ENCODE results near the gene FTH1.
"Not testable (repeated sequence)": the region's sequence is repeated elsewhere in the genome, so short reads cannot be mapped to it uniquely, and the experiment has no call there.

FTH1 gene

DNA sequence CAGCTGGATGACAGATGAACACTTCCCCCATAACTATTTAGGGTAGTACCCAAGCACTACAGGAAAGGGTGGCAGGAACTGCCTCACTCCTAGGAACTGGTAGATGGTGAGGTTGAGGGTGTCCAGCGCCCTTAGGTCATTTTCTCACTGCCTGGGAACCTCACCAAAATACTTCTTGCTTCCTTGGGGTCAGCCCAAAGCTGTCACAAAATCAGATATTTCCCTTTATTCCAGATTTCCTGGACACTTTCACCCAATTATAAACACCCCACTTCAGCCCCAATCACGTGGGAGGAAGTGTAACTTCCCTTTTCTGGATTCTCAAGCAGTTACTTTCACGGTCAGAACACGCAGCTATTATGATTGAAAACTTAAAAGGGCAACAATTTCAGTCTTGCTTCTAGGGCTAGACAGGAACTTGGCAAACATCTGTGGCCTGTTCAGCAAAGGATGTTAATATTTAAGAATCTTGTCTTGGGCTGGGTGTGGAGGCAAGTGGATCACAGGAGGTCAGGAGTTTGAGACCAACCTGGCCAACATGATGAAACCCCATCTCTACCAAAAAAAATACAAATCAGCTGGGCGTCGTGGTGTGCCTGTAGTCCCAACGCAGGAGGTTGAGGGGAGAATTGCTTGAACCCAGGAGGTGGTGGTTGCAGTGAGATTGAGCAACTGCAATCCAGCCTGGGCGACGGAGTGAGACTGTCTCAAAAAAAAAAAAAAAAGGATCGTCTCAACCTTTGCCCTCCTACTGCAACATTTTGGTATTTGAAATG is 4.0 kb downstream of the FTH1 start:
- no peak for DNase-seq

GRCh38 chr11:61963016-61963281 is 4.5 kb downstream of the FTH1 start:
- DNase-seq = no peak

DNA sequence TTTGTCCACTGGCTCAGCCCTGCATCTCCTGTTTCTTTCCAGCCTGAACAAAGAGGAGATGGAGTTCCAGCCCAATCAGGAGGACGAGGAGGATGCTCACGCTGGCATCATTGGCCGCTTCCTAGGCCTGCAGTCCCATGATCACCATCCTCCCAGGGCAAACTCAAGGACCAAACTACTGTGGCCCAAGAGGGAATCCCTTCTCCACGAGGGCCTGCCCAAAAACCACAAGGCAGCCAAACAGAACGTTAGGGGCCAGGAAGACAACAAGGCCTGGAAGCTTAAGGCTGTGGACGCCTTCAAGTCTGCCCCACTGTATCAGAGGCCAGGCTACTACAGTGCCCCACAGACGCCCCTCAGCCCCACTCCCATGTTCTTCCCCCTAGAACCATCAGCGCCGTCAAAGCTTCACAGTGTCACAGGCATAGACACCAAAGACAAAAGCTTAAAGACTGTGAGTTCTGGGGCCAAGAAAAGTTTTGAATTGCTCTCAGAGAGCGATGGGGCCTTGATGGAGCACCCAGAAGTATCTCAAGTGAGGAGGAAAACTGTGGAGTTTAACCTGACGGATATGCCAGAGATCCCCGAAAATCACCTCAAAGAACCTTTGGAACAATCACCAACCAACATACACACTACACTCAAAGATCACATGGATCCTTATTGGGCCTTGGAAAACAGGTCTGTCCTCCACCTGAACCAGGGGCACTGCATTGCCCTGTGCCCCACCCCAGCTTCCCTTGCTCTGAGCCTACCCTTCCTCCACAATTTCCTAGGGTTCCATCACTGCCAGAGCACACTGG is 5.0 kb downstream of the FTH1 start:
- DNase-seq = no peak

DNA sequence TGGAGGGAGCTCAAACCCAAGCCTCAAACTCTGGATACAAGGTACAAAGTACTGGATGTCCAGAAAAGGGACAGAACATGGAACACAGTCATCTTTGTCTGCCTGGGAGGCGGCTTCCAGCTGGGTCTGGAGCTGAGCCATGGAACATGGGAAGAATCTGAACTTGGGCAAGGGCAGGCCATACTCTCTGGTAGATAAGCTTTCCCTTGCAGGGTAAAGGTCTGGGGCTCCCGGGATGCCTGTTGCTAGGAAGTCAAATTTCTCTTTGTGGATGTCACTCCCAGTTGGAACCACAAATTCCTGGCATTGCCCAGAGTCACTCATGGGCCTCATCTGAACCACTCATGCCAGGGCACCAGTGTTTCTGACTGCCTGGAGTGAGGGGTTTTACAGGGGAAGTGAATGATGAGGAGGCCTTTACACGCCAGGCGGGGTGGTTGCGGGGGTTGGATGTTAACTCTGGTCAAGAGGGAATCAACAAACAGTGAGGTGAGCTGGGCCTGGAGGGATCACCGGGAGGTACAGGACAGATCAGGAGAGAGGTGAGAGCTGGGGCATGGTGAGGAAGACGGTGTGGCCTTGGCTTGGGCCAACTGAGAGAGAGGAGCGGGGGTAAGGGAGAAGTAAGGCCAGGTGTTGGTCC is 5.7 kb downstream of the FTH1 start:
- no peak for DNase-seq

- no peak for DNase-seq
Measured at GRCh38 chr11:61960532-61960931, 6.9 kb downstream of the FTH1 start.

GRCh38 chr11:61959678-61960077 is 7.8 kb downstream of the FTH1 start:
- DNase-seq = no peak

GRCh38 chr11:61959114-61959513 is 8.3 kb downstream of the FTH1 start:
- DNase-seq = no peak

- no peak for DNase-seq
Measured at GRCh38 chr11:61958590-61958989, 8.8 kb downstream of the FTH1 start.

DNA sequence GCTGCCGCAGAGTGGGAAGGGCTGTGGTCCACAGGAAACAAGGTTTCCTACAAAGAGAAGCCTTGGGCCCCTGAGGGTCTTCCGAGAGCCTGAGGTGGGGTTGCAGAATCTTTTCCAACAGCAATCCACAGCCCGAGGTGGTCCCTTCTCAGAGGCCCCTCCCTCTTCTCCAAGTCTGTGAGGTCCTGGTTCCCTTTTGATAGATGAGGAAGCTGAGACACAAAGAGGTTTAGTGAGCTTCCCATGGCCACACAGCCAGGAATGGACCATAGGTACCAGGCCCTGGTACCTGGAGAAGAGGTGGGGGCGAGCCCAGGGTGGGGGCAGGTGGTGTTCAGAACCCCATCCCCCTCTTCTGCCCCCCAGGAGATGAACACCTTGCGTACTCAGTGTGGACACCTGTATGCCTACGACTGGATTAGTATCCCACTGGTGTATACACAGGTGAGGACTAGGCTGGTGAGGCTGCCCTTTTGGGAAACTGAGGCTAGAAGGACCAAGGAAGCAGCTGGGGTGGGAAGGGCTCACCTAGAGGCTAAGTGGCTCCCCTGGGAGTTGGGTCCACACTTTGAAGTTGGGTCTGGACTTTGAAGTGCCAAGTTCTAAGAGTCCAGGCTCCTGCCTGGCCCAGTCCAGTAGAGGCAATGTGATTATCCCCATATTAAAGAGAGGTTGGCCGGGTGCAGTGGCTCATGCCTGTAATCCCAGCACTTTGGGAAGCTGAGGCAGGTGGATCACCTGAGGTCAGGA is 10.2 kb downstream of the FTH1 start:
- DNase-seq = no peak

GRCh38 chr11:61956191-61957020 is 11.0 kb downstream of the FTH1 start:
- no peak for DNase-seq

DNA sequence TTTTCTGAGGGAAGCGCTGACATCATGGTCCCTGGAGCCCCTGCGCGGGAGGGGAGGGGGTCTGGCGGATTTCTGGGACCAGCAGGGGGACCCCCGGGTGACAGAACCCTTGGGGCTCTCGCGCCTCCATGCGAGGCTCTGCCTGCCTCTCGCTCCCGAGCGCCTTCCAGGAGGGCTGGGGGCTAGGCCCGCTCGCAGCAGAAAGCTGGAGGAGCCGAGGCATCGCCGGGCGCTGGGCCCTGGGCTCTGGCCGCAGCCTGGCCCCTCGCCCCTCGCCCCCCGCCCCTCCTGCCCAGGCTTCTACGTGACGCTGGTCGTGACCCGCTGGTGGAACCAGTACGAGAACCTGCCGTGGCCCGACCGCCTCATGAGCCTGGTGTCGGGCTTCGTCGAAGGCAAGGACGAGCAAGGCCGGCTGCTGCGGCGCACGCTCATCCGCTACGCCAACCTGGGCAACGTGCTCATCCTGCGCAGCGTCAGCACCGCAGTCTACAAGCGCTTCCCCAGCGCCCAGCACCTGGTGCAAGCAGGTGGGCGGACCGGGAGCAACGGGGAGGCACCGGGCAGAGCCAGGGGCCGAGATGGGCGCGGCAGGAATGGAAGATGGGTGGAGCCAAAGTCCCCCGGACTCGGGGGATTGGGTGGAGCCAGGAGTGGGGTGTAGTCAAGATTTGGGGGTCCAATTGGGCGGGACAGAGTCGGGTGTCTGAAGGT is 11.9 kb downstream of the FTH1 start:
- DNase-seq = no peak

- peak; percentile 70 for DNase-seq
Measured at GRCh38 chr11:61954851-61955421, 12.5 kb downstream of the FTH1 start.

DNA sequence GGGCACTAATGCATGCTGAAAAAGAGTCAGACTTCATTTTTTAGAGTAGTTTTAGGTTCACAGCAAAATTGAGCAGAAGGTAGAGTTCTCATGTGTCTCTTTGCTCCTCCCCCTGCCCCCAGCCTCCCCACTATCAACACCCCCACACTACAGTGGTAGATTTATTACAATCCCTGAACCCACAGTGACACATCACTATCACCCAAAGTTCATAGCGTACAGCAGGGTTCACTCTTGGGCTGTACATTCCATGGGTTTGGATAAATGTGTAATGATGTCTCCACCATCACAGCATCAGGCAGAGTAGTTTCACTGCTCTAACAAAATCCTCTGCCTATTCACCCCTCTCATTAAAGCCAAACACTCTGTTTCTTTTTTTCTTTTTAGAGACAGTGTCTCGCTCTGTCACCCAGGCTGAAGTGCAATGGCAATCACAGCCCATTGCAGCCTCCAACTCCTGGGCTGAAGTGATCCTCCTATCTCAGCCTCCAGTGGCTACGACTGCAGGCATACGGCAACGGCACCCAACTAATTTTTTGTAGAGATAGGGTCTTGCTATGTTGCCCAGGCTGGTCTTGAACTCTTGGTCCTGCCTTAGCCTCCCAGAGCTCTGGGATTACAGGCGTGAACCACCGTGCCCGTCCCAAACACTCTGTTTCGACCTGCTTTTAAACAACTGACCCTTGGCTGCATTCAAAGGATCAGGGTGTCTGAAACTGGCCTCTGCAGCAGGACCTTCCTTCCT is 13.2 kb downstream of the FTH1 start:
- DNase-seq = no peak

GRCh38 chr11:61953632-61954031 is 13.8 kb downstream of the FTH1 start:
- DNase-seq = not testable (repeated sequence)

DNA sequence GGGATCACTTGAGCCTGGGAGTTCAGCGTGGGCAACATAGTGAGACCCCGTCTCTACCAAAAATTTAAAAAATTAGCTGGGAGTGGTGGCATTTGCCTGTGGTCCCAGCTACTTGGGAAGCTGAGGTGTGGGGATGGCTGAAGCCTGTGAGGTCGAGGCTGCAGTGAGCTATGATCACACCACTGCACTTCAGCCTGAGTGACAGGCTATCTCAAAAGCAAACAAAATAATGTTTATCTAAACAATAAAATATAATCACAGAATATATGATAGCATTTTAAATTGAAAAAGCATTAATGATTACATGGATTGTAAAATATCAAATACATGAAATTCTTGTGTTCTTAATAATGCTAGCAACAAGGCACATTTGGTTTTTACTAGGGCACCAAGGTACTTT is 14.6 kb downstream of the FTH1 start:
- DNase-seq = no peak

DNA sequence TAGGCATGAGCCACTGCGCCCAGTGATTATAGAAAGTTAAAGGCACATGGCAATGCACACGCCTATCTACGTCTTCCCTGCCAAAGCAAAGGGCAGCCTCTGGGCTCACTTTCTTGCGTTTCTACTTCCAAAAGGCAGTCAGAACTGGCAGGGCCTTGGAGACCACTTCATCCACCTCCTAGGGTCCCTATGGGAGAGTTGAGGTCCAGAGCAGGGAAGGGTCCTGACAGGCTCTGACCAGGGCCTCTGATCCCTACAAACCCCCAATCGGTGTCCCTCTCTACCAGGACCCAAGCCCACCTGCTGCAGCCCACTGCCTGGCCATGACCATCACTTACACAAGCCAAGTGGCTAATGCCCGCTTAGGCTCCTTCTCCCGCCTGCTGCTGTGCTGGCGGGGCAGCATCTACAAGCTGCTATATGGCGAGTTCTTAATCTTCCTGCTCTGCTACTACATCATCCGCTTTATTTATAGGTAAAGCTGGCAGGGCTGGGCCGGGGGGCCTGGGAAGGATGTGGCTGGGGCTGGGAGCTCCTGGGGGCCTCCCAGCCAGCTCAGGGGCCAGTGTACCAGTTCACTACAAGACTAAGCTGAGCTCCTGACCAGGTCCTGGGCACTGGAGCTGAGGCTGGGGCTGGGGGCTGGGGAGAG is 15.8 kb downstream of the FTH1 start:
- DNase-seq = no peak

DNA sequence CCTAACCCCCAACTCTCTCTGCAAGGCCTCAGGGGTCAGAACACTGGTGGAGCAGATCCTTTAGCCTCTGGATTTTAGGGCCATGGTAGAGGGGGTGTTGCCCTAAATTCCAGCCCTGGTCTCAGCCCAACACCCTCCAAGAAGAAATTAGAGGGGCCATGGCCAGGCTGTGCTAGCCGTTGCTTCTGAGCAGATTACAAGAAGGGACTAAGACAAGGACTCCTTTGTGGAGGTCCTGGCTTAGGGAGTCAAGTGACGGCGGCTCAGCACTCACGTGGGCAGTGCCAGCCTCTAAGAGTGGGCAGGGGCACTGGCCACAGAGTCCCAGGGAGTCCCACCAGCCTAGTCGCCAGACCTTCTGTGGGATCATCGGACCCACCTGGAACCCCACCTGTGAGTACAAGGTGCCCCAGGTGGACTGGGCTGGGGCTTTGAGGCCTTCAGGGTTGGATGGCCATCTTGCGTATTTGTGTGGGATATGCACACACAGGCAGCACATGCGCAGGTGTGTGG is 17.3 kb downstream of the FTH1 start, which contains the start of gene BEST1:
TSS of gene BEST1 (plus strand) at position 317 of the 513 bp plus-strand sequence. CDS start 1,456 bp downstream, outside the sequence.
- DNase-seq = no peak

GRCh38 chr11:61949169-61950034 is 18.0 kb downstream of the FTH1 start:
- DNase-seq = peak; percentile 70

- no peak for DNase-seq
Measured at GRCh38 chr11:61948505-61948904, 18.9 kb downstream of the FTH1 start.
